Activated naive CD4-positive, alpha-beta T cell treated with anti-CD3 and anti-CD28 coated beads, Interleukin-2, amount 50 U/mL, for 72 hours (primary cell): ENCODE measurements around the gene ZKSCAN4. TPM values are rescaled to one million over a fixed set of nuclear protein-coding genes. Genes with fewer than 3 reads are reported as not detected.

Experiments used
- ATAC-seq, 2 donors: fragments of 150-1000 bp; cut with Tn5 transposase; 2 replicates each; pipeline ENCODE4 v1.10.0; 2021; ENCODE audit warnings: mild to moderate bottlenecking in 2 of 2, moderate library complexity in 2 of 2
- DNase-seq, 2 donors: peaks; one replicate each; pipeline ENCODE4 v3.0.0; 2021 to 2022; ENCODE audit warnings: low spot score in 2 of 2
- H3K27ac Mint-ChIP-seq, 2 donors: one replicate each; pipeline ENCODE4 v1.8.0; 2022; ENCODE audit warnings: mild to moderate bottlenecking in 2 of 2, mixed read lengths in 2 of 2
- H3K36me3 Mint-ChIP-seq, 2 donors: one replicate each; pipeline ENCODE4 v1.8.0; 2022; ENCODE audit warnings: mixed read lengths in 2 of 2
- H3K9me3 Mint-ChIP-seq, 2 donors: one replicate each; pipeline ENCODE4 v1.8.0; 2022; ENCODE audit warnings: mixed read lengths in 2 of 2
- total RNA-seq, 2 donors: library from RNA; stranded (reverse); gene quantifications; one replicate each; pipeline ENCODE4 v1.2.3, GENCODE V29; 2022

Gene ZKSCAN4
- total RNA-seq, 2 donors from 2014 or later, result 2.4 to 5.1 TPM

DNA sequence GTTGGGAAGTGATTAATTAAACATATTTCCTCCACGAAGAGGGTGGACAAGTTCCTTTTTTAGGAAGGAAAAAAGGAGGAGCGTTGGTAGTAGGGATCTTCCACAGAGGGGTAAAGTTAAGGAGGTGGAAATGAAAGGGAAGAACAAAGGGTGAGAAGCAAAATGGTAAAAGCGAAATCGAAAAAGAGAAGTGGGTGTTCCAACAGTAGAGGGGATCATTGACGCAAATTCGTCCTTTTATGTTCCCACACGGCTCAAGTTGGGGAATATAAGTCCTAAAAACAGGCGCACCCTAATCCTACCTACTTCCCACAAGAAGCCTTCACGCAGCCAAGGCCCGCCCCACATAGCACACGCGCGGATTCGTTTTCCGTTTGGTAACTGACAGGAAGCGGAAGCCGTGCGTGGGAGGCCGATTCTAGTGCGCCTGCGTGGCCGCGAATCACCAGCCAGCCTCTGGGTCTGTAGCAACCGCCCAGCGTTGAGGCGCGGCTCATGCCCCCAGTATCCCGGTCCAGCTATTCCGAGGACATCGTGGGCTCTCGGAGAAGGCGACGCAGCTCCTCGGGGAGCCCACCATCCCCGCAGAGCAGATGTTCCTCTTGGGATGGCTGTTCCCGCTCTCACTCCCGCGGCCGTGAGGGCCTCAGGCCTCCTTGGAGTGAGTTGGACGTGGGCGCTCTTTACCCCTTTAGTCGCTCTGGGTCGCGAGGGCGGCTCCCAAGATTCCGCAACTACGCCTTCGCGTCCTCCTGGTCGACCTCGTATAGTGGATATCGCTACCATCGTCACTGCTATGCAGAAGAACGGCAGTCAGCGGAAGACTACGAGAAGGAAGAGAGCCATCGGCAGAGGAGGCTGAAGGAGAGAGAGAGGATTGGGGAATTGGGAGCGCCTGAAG lies 7.1 kb upstream of the ZKSCAN4 start, which contains the start of gene NKAPL:
TSS of gene NKAPL (plus strand) at position 421 of the 901 bp plus-strand sequence. CDS start at position 496, 75 bp downstream.
- ATAC-seq, result peak; percentile 16 to 68
- Mint-ChIP-seq H3K27ac (peak within 1 kb of the TSS in 1 of 2 donors; percentile 67), H3K36me3 (peaks cover 20 to 21% of the 10 kb centered on the region in 2 donors), H3K9me3 (peaks cover 12 to 19% of the 10 kb centered on the region in 2 donors)
- peak; percentile 48 to 61 for DNase-seq

DNA sequence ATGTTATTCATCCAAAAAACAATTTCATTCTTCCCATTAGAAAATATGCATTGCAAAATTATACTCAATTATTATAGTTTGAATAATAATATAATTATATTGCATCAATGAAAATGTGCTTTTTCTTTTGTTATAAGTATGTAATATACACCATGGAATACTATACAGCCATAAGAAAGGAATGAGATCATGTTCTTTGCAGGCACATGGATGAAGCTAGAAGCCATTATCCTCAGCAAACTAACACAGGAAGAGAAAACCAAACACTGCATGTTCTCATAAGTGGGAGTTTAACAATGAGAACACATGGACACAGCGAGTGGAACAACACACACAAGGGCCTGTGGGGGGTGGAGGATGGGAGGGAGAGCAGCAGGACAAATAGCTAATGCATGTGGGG lies 5.0 kb upstream of the ZKSCAN4 start:
- DNase-seq (no peak), ATAC-seq (no peak)
- peaks cover 21 to 22% of the 10 kb centered on the region in 2 donors for H3K36me3 Mint-ChIP-seq
- H3K9me3 Mint-ChIP-seq, result peaks cover 17 to 19% of the 10 kb centered on the region in 2 donors
- no peak overlapping the region for H3K27ac Mint-ChIP-seq

DNA sequence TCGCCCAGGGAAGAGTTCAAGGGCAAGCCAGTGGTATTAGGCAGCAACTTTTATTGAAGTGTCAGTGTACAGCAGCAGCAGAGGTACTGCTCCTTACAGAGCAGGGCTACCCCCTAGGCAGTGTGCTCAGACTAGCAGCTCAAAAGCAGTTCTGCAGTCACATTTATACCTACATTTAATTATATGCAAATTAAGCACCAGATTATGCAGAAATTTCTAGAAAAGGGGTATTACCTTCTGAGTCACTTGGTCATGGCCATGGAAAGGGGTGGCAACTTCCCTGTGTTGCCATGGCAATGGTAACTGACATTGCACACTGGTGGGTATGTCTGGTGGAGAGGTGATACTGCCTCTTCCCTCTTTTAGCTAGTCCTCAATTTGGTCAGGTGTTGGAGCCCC lies 2.1 kb upstream of the ZKSCAN4 start:
- H3K36me3 Mint-ChIP-seq, result peaks cover 21 to 23% of the 10 kb centered on the region in 2 donors
- ATAC-seq (peak; percentile 55 to 57), DNase-seq (no peak)
- peaks cover 10 to 12% of the 10 kb centered on the region in 2 donors for H3K9me3 Mint-ChIP-seq
- no peak overlapping the region for H3K27ac Mint-ChIP-seq

DNA sequence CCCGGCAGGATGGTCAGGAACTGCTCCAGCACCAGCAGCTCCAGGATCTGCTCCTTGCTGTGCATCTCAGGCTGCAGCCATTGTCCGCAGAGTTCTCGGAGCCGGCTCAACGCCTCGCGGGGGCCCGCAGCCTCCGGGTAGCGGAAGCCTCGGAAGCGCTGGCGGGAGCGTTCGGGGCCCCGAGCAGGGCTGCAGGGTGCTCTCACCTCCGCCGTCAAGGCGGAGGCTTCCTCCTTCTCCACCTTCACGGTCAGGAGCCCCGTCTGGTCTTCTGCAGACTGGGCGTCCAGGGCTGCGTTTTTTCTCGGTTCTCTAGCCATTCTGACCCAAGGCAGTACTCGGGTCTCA lies 434 bp downstream of the ZKSCAN4 start:
- Mint-ChIP-seq H3K36me3 (peaks cover 13 to 15% of the 10 kb centered on the region in 2 donors), H3K9me3 (peaks cover 0 to 5% of the 10 kb centered on the region in 2 donors), H3K27ac (peak overlapping the region; percentile 85 to 98)
- DNase-seq, result peak; percentile 34 to 58
- ATAC-seq, result peak; percentile 74

DNA sequence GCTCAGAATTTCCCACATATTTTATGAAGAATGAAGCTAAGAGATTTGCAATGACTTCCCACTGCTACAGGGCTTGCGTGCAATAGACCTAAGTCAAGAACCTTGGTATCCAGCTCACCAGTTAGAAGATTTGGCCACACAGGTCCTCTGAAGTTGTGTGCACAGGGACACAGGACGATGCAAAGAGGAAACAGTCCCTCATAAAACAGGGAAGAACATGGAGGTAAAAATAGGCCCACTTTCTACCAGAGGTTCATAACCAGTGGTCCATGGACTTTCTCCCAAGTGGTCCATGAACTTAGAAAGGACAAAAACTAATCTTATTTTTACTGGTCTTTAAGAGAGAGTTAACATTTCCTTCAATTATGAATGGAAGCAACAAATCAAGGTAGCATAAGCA lies 1.3 kb downstream of the ZKSCAN4 start:
- no peak overlapping the region for H3K27ac Mint-ChIP-seq

DNA sequence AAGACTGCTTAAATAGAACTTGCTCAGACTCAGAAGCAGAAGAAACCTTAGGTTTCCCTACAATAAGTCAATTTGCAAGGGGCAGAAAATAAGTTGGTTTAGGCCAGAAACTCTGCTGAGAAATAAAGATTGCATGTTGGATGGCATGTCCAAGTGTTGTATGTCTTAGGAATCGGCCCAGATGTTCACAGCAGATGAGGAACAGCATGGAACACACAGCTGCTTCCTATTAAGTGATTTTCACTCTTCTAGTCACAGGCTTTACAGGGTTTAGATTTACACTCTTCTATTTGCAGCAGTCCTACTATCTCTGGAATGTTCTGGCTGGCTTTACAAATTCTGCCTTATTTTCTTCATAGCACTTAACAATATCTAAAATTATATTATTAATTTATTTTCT lies 3.2 kb downstream of the ZKSCAN4 start:
- Mint-ChIP-seq H3K9me3 (peaks cover 0 to 5% of the 10 kb centered on the region in 2 donors), H3K27ac (no peak overlapping the region), H3K36me3 (peaks cover 30 to 37% of the 10 kb centered on the region in 2 donors)
- DNase-seq (no peak), ATAC-seq (no peak)

More for the DNA sequence above, 1.3 kb downstream of the ZKSCAN4 start:
- H3K9me3 Mint-ChIP-seq, result peaks cover 0 to 5% of the 10 kb centered on the region in 2 donors
- ATAC-seq, result no peak
- H3K36me3 Mint-ChIP-seq, result peaks cover 22 to 23% of the 10 kb centered on the region in 2 donors
- DNase-seq, result no peak

DNA sequence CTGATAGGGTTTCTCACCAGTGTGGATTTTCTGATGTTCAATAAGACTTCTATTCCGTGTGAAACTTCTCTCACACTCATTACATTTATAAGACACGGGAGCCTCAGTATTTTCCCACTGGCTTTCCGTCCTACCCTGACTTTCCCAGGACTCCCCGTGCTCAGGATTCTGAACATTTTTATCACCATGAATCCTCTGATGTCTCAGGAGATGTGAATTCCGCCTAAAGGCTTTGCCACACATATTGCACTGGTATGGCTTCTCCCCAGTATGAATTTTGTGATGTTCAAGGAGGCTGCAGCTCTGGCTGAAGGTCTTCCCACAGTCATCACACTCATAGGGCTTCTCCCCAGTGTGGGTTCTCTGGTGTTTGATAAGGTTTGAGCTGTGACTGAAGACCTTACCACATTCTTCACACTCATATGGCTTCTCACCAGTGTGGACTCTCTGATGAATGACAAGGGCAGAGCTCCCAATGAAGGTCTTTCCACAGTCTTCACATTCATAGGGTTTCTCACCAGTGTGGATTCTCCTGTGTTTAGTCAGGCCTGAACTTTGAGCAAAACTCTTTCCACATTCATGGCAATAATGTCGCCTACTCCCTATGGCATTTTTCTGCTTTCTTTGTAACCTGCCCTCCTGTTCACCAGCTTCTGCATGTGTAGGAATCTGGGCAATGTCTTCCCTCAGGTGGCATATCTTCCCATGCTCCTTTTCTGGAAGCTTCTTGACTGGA lies 6.7 kb downstream of the ZKSCAN4 start:
- DNase-seq, result no peak
- no peak overlapping the region for H3K27ac Mint-ChIP-seq
- peaks cover 22 to 29% of the 10 kb centered on the region in 2 donors for H3K36me3 Mint-ChIP-seq
- no peak for ATAC-seq
- no peaks in the 10 kb centered on the region for H3K9me3 Mint-ChIP-seq

DNA sequence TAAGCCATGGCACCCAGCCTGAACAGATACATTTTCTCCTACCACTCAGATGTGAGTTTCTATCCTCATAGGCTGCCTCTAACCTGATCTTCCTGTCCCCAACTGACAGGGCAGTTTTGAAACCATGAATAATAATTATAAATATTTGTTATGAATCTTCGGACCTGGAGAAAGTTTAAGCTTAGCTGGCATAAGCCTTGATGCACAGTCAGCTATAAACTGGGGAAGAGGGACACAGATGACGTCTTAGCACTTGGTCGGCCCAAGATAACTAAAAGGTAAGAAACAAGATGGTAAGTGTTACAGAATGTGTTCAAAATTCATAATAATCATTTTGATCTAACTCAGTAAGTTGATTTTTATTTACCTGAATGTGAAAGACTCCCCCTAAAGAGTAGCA lies 8.1 kb downstream of the ZKSCAN4 start:
- H3K27ac Mint-ChIP-seq, result no peak overlapping the region
- H3K36me3 Mint-ChIP-seq, result peaks cover 22 to 29% of the 10 kb centered on the region in 2 donors
- ATAC-seq (no peak), DNase-seq (no peak)
- no peaks in the 10 kb centered on the region for H3K9me3 Mint-ChIP-seq

DNA sequence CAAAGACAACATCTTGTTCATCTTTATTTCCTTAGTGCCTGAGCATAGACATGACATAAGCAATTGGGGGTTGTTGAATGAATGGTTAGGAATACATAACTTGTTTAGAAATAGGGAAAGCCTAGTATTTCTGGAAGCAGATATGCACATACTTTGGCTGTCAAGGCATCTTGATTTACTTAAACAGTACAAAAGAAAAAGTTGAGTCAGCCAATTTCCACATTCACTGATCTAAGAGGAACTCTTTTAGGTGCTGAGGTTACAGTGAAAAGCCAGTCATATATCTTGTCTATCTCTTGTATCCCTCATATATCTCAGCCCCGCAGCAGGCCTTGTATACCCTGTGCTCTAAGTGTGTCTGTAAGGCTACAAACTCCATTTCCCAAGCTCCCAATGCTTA lies 11.6 kb downstream of the ZKSCAN4 start:
- H3K9me3 Mint-ChIP-seq, result no peaks in the 10 kb centered on the region
- no peak overlapping the region for H3K27ac Mint-ChIP-seq
- ATAC-seq, result no peak
- H3K36me3 Mint-ChIP-seq, result peaks cover 6 to 13% of the 10 kb centered on the region in 2 donors
- DNase-seq, result no peak

DNA sequence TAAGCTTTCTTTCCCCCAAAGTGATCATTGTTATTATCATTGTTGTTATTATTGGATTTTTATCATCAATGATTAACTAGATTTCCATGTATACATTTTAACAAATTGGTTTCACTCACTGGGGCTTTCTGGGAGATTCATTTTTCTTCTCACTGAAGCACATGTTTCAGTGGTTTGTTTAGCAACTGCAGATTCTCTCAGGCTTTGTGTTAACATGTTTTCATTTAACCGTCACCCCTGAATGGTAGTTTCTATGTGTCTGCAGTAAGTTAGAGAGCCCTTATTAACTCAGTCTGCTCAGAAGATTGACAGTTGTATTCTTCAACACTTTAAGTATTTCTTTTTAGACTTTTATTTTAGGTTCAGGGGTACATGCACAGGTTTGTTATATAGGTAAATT lies 12.4 kb downstream of the ZKSCAN4 start:
- peaks cover 0 to 5% of the 10 kb centered on the region in 2 donors for H3K36me3 Mint-ChIP-seq
- no peaks in the 10 kb centered on the region for H3K9me3 Mint-ChIP-seq
- H3K27ac Mint-ChIP-seq, result no peak overlapping the region
- DNase-seq (no peak), ATAC-seq (no peak)

DNA sequence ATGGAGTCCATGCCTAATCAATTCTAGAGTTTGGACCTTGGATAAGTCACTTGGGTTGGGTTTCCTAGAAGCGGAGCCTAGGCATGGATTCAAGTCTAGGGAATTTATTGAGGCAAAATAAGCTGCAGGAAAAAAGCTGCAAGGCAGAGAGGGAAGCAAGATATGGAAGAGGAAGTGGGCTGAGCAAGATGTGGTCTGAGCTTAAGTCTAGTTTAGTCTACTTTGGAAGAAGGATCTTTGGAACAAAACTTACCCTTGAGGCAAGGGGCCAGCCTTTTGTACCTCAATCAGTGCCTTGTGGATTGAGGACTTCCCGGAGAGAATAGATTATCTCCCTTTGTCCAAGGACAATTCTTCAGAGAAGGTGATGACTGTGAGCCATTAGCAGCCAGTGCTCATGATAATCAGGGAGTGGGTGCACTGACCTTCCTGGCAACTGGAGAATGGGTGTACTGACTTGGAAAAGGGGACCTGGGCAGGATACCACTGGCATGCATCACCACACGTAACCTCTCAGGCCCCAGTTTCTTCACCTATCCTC lies 16.1 kb downstream of the ZKSCAN4 start:
- Mint-ChIP-seq H3K9me3 (no peaks in the 10 kb centered on the region), H3K36me3 (peaks cover 0 to 7% of the 10 kb centered on the region in 2 donors), H3K27ac (no peak overlapping the region)
- ATAC-seq, result no peak
- DNase-seq, result no peak

DNA sequence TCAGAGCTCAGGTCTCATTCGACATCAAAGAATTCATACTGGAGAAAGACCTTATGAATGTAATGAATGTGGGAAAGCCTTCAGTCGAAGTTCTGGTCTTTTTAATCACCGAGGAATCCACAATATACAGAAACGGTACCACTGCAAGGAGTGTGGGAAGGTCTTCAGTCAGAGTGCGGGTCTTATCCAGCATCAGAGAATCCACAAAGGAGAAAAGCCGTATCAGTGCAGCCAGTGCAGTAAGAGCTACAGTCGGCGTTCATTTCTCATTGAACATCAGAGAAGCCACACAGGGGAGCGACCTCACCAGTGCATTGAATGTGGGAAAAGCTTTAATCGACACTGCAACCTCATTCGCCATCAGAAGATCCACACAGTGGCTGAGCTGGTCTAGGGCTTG lies 19.3 kb downstream of the ZKSCAN4 start:
- H3K9me3 Mint-ChIP-seq, result no peaks in the 10 kb centered on the region
- peaks cover 0 to 7% of the 10 kb centered on the region in 2 donors for H3K36me3 Mint-ChIP-seq
- DNase-seq (no peak), ATAC-seq (no peak)
- no peak overlapping the region for H3K27ac Mint-ChIP-seq

DNA sequence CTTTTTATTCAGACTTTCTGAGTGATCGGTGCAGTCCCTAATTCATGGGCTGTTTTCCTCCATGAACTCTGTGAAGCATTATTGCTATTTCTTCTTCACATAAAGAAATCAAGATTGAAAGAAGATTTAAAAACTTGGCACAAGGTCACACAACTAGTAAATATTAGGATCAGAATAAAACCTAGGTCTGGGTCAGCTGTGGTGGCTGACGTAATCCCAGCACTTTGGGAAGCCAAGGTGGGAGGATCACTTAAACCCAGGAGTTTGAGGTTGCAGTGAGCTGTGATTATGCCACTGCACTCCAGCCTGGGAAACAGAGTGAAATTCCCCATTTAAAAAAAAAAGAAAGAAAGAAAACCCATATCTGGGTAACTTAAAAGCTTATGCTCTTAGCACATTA lies 25.6 kb downstream of the ZKSCAN4 start:
- ATAC-seq, result no peak
- peaks cover 8 to 13% of the 10 kb centered on the region in 2 donors for H3K36me3 Mint-ChIP-seq
- no peak for DNase-seq
- no peak overlapping the region for H3K27ac Mint-ChIP-seq
- H3K9me3 Mint-ChIP-seq, result peaks cover 0 to 6% of the 10 kb centered on the region in 2 donors

DNA sequence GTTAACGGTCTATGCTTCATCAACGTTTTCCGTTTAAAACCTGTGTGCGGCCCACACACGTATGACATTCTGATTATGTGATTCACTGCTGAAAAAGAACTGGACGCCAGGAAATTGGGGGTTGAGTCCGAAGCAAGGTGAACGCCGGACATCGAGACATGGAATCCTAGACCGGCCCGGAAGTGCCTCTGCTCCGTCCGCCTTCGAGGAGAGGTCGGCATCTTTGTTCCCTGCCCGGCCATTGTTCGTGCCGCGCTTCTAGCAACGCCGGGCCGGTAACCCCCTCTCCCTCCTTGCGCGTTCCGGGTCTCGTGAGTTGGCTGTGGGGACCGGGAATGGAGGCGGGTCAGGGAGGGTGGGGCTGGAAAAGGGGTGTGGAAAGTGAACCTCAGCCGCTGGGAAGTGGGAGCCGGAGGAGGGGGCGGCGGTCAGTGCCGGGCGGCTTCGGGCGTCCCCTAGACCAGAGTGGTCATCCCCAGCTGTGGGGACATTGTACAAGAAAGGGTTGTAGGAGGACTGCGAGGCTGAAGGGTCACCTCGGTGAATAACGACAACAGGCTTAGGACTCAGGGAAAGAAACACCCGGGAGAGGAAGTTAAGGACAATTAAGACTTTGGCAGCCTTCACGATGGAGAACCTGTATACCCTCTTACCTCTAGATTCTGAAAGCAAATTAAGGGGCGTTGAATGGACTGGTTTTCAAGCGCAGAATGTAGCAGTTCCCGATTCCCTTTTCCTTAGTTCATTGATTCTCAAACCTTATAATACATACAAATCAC lies 26.8 kb downstream of the ZKSCAN4 start, which contains the start of gene ZSCAN9:
TSS of gene ZSCAN9 (plus strand) at position 220 of the 779 bp plus-strand sequence. CDS start 1,810 bp downstream, outside the sequence.
- Mint-ChIP-seq H3K9me3 (peaks cover 0 to 6% of the 10 kb centered on the region in 2 donors), H3K27ac (peak within 1 kb of the TSS in 1 of 2 donors; percentile 91), H3K36me3 (peaks cover 8 to 13% of the 10 kb centered on the region in 2 donors)
- DNase-seq (peak in 1 of 2 donors; percentile 44), ATAC-seq (peak; percentile 73 to 74)

DNA sequence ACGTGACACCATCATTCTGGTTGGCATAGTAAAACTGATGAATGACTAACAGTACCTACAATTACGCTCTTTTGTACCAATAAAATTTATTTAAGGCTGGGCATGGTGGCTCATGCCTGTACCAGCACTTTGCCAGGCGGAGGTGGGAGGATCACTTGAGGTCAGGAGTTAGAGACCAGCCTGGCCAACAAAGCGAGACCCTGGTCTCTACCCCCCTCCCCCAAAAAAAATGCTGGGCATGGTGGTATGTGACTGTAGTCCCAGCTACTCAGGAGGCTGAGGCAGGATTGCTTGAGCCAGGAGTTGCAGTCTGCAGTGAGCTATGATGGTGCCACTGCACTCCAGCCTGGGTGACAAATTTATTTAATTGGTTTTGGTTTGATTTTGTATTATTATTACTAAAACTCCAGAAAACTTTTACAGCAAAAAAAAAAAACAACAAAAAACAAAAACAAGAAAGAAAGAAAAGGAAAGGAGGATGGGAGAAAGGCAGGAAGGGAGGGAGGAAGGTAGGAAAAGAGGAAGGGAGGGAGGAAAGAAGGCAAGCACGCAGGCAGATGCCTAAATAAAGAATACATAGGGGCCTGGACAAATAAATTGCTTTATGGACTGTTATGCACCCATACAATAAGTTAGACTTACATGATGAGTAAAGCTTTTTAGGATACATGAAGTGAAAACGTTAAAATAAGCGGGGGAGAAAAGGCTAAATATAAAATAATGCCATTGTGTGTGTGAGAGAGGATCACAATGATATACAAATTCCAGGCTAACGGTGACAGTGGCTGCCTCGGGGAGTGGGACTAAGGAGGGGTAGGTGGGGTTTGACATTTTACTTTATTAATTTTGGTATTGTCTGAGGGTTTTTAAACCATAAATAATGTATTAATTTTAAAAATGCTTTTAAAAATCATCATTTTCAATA lies 27.7 kb downstream of the ZKSCAN4 start:
- peaks cover 8 to 13% of the 10 kb centered on the region in 2 donors for H3K36me3 Mint-ChIP-seq
- H3K9me3 Mint-ChIP-seq, result peaks cover 0 to 6% of the 10 kb centered on the region in 2 donors
- DNase-seq (no peak), ATAC-seq (peak in 1 of 2 donors; percentile 22)
- peak overlapping the region in 1 of 2 donors; percentile 91 for H3K27ac Mint-ChIP-seq
